K562 (cell line): Measurements from ENCODE around the gene THAP5. TPM values are rescaled to one million over a fixed set of nuclear protein-coding genes. Genes with fewer than 3 reads are reported as not detected.
A peak's percentile ranks its signal among the peaks of the same experiment; 100 is the strongest.

Experiments
- BRCA1 ChIP-seq, 2 experiments: fragments of 450-650 bp in 1 of 2; sonication (generic) in 1 of 2; formaldehyde crosslinking in 1 of 2; IDR thresholded peaks; 2 replicates each; pipeline versions ENCODE4 v1.5.0 to v1.6.1; 2017 to 2020; ENCODE audit warnings: mild to moderate bottlenecking in 1 of 2, missing genetic modification reagents in 1 of 2
- BRD4 ChIP-seq: fragments of 200-600 bp; sonication (generic); IDR thresholded peaks from 2 replicates; pipeline ENCODE4 v1.6.1; 2017; ENCODE audit warnings: inconsistent platforms
- CREM ChIP-seq: IDR thresholded peaks from 2 replicates; pipeline ENCODE4 v1.6.1; 2014; ENCODE audit warnings: antibody characterized with exemption, low read depth
- DNMT1 ChIP-seq: fragments of 450-650 bp; IDR thresholded peaks from 2 replicates; pipeline ENCODE4 v1.6.1; 2016; ENCODE audit warnings: antibody characterized with exemption, mild to moderate bottlenecking
- FOXK2 ChIP-seq, 2 experiments: fragments of 450-650 bp; IDR thresholded peaks in 1 of 2; conservative IDR thresholded peaks in 1 of 2; 2 replicates each; pipeline ENCODE4 v1.6.1; 2016; ENCODE audit warnings: low read depth in 2 of 2, mild to moderate bottlenecking in 1 of 2
- HDAC1 ChIP-seq, 2 experiments: fragments of 450-650 bp; IDR thresholded peaks; 2 replicates each; pipeline ENCODE4 v1.6.1; 2016 to 2017; ENCODE audit warnings: inconsistent platforms in 1 of 2, mild to moderate bottlenecking in 1 of 2, moderate library complexity in 1 of 2
- HINFP ChIP-seq: fragments of 450-650 bp; conservative IDR thresholded peaks from 2 replicates; pipeline ENCODE4 v1.6.1; 2016; ENCODE audit warnings: missing genetic modification characterization, low read depth, mild to moderate bottlenecking, control low read depth, missing compliant biosample characterization
- JUND ChIP-seq, 2 experiments: IDR thresholded peaks; 2 replicates in 1 of 2; 3 replicates in 1 of 2; pipeline ENCODE4 v1.6.1; 2011; ENCODE audit warnings: borderline replicate concordance in 2 of 2, low read depth in 2 of 2, low read length in 2 of 2, improper control_type of control experiment in 1 of 2, missing biosample characterization in 1 of 2, missing genetic modification characterization in 1 of 2, missing genetic modification reagents in 1 of 2
- NCOA1 ChIP-seq: fragments of 450-650 bp; IDR thresholded peaks from 2 replicates; pipeline ENCODE4 v1.6.1; 2016; ENCODE audit warnings: low read depth
- NR4A1 ChIP-seq, 2 experiments: fragments of 250-450 bp in 1 of 2; fragments of 450-650 bp in 1 of 2; sonication (Bioruptor Pico) in 1 of 2; IDR thresholded peaks; 2 replicates each; pipeline versions ENCODE4 v1.4.0 to v1.6.1; 2016 to 2020; ENCODE audit warnings: mild to moderate bottlenecking in 2 of 2, missing compliant biosample characterization in 1 of 2, missing genetic modification characterization in 1 of 2, moderate library complexity in 1 of 2
- ZBTB8A ChIP-seq: fragments of 450-650 bp; IDR thresholded peaks from 2 replicates; pipeline ENCODE4 v1.6.1; 2018; ENCODE audit warnings: mild to moderate bottlenecking, moderate library complexity; ENCODE audit not compliant: partially characterized antibody
- polyA plus RNA-seq, 8 experiments: library from polyadenylated mRNA; depleted of rRNA in 4 of 8; stranded (reverse) in 5 of 8; unstranded in 3 of 8; fragments of >200 nt; fragmentation: Nextera tagmentation in 2 of 8; fragmentation: Illumina TruSeq in 1 of 8; extraction: Ambion mirVana in 2 of 8; extraction: Trizol in 1 of 8; gene quantifications; 2 replicates each; pipeline versions ENCODE4 v1.2.1 to v1.2.3, GENCODE V29; 2011 to 2014; ENCODE audit warnings: inconsistent platforms in 1 of 8, missing spikeins in 1 of 8
- total RNA-seq, 7 experiments: library from RNA; depleted of rRNA in 6 of 7; stranded (reverse); fragments of >200 nt in 6 of 7; fragmentation: Illumina TruSeq in 2 of 7; extraction: Trizol in 2 of 7; gene quantifications; 2 replicates each; pipeline versions ENCODE4 v1.2.1 to v1.2.3, GENCODE V29; 2011 to 2021; ENCODE audit warnings: low replicate concordance in 1 of 7
- TF ChIP-seq, protein P1 (sequence below): sonication (generic); formaldehyde crosslinking; IDR thresholded peaks from 2 replicates; pipeline ENCODE4 v1.8.1; 2023; ENCODE audit warnings: mild to moderate bottlenecking, missing genetic modification reagents
- TF ChIP-seq, protein P2 (sequence below), 2 experiments: fragments of 450-650 bp; IDR thresholded peaks; 2 replicates each; pipeline ENCODE4 v1.6.1; 2016
- TF ChIP-seq, protein P3 (sequence below): fragments of 450-650 bp; formaldehyde crosslinking; IDR thresholded peaks from 2 replicates; pipeline ENCODE4 v1.4.0; 2022; ENCODE audit warnings: missing genetic modification characterization
- TF ChIP-seq, protein P4 (sequence below): fragments of 450-650 bp; IDR thresholded peaks from 2 replicates; pipeline ENCODE4 v1.6.1; 2016; ENCODE audit warnings: antibody characterized with exemption

The THAP5 gene
- total and polyA plus RNA-seq, 9 of the 15 experiments (the other 6 are each of a cell fraction or from before 2014, with no cell fraction given), result 16.5 to 58.1 (median 28.2) TPM

DNA sequence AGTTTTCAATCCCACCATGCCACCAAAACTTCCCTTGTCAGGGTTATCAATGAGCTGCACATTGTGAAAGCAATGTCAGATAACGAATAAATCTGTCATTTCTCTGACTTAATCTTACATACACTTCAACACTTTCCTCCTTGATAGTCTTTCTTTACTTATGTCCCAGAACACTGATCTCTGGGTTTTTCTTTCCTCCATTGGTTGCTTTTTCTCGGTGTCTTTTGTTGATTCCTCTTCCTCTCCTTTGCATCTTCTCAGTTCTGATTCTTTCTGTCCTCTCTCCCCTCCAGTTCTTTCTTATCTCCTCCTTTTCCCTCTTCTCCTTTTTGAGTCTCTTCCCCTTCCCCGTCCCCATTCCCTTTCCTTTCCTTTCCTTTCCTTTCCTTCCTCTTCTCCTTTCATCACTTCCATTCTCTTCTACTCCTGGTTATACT is 16.8 kb upstream of the THAP5 start (continued):
- TF ChIP-seq HINFP (tag), result peak; percentile 63; the same call in 1 of the 2 replicates
- no peak for TF ChIP-seq NR4A1 (CRISPR knock-in tag; IDR thresholded peaks at IDR 0.05)
- TF ChIP-seq NR4A1 (tag; IDR thresholded peaks at IDR 0.05), result no peak
- peak; percentile 78; the same call in 1 of the 2 replicates for TF ChIP-seq DNMT1
- TF ChIP-seq, protein P1, sequence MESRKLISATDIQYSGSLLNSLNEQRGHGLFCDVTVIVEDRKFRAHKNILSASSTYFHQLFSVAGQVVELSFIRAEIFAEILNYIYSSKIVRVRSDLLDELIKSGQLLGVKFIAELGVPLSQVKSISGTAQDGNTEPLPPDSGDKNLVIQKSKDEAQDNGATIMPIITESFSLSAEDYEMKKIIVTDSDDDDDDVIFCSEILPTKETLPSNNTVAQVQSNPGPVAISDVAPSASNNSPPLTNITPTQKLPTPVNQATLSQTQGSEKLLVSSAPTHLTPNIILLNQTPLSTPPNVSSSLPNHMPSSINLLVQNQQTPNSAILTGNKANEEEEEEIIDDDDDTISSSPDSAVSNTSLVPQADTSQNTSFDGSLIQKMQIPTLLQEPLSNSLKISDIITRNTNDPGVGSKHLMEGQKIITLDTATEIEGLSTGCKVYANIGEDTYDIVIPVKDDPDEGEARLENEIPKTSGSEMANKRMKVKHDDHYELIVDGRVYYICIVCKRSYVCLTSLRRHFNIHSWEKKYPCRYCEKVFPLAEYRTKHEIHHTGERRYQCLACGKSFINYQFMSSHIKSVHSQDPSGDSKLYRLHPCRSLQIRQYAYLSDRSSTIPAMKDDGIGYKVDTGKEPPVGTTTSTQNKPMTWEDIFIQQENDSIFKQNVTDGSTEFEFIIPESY (CRISPR knock-in tag), result no peak
- TF ChIP-seq, protein P2, sequence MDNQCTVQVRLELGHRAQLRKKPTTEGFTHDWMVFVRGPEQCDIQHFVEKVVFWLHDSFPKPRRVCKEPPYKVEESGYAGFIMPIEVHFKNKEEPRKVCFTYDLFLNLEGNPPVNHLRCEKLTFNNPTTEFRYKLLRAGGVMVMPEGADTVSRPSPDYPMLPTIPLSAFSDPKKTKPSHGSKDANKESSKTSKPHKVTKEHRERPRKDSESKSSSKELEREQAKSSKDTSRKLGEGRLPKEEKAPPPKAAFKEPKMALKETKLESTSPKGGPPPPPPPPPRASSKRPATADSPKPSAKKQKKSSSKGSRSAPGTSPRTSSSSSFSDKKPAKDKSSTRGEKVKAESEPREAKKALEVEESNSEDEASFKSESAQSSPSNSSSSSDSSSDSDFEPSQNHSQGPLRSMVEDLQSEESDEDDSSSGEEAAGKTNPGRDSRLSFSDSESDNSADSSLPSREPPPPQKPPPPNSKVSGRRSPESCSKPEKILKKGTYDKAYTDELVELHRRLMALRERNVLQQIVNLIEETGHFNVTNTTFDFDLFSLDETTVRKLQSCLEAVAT (IDR thresholded peaks at IDR 0.05), result peak; percentile 56 to 61; a peak in 2 of 4 replicates
- peak; percentile 66 for TF ChIP-seq NCOA1
- peak; percentile 49; the same call in 1 of the 2 replicates for TF ChIP-seq JUND (IDR thresholded peaks at IDR 0.05; ENCODE audit: borderline replicate concordance, low read depth, low read length)
- peak; percentile 46; the same call in 1 of the 3 replicates for TF ChIP-seq JUND (tag; IDR thresholded peaks at IDR 0.05; ENCODE audit: borderline replicate concordance, low read depth, low read length)
- TF ChIP-seq BRD4, result no peak
- TF ChIP-seq, protein P3, sequence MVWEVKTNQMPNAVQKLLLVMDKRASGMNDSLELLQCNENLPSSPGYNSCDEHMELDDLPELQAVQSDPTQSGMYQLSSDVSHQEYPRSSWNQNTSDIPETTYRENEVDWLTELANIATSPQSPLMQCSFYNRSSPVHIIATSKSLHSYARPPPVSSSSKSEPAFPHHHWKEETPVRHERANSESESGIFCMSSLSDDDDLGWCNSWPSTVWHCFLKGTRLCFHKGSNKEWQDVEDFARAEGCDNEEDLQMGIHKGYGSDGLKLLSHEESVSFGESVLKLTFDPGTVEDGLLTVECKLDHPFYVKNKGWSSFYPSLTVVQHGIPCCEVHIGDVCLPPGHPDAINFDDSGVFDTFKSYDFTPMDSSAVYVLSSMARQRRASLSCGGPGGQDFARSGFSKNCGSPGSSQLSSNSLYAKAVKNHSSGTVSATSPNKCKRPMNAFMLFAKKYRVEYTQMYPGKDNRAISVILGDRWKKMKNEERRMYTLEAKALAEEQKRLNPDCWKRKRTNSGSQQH (CRISPR knock-in tag), result peak; percentile 74; the same call in 1 of the 2 replicates
- peak in 1 of 2 experiments; percentile 99; a peak in 3 of 4 replicates for TF ChIP-seq HDAC1 (IDR thresholded peaks at IDR 0.05)
- TF ChIP-seq, protein P4, sequence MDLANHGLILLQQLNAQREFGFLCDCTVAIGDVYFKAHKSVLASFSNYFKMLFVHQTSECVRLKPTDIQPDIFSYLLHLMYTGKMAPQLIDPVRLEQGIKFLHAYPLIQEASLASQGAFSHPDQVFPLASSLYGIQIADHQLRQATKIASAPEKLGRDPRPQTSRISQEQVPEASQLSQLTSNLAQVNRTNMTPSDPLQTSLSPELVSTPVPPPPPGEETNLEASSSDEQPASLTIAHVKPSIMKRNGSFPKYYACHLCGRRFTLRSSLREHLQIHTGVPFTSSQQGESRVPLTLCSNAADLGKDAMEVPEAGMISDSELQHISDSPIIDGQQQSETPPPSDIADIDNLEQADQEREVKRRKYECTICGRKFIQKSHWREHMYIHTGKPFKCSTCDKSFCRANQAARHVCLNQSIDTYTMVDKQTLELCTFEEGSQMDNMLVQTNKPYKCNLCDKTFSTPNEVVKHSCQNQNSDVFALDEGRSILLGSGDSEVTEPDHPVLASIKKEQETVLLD, result peak; percentile 47; the same call in 1 of the 2 replicates
- no peak for TF ChIP-seq ZBTB8A
- peak in 1 of 2 experiments; percentile 61; a peak in 3 of 4 replicates for TF ChIP-seq FOXK2 (conservative IDR thresholded peaks at IDR 0.05 in 1 of 2, IDR thresholded peaks at IDR 0.05 in 1 of 2; ENCODE audit: low read depth in 2 of 2)
- TF ChIP-seq BRCA1 (IDR thresholded peaks at IDR 0.05), result no peak
- TF ChIP-seq BRCA1 (CRISPR knock-in tag; IDR thresholded peaks at IDR 0.05), result no peak
- peak; percentile 29; the same call in 1 of the 2 replicates for TF ChIP-seq CREM
